HepG2 (cell line): ENCODE measurements around the gene ZWILCH. TPM values are rescaled to one million over a fixed set of nuclear protein-coding genes. Genes with fewer than 3 reads are reported as not detected.

Experiments used
- AGO2 ChIP-seq: fragments of 200-400 bp; formaldehyde crosslinking; optimal IDR thresholded peaks from 2 replicates; pipeline ENCODE3; 2017; ENCODE audit warnings: mild to moderate bottlenecking, low read depth, low read length, moderate library complexity
- ATF1 ChIP-seq: IDR thresholded peaks from 2 replicates; pipeline ENCODE4 v1.6.1; 2016; ENCODE audit warnings: mild to moderate bottlenecking, control low read depth
- CBX2 ChIP-seq, 2 experiments: fragments of 200-600 bp in 1 of 2; sonication (generic); formaldehyde crosslinking in 1 of 2; IDR thresholded peaks; 2 replicates each; pipeline versions ENCODE4 v1.7.0 to v1.8.1; 2018 to 2022; ENCODE audit warnings: low read depth in 2 of 2, low read length in 1 of 2, mild to moderate bottlenecking in 1 of 2, missing genetic modification reagents in 1 of 2
- FOXJ3 ChIP-seq: sonication (generic); formaldehyde crosslinking; IDR thresholded peaks from 2 replicates; pipeline ENCODE4 v1.4.0; 2020; ENCODE audit warnings: missing genetic modification reagents, mild to moderate bottlenecking, borderline replicate concordance
- HMGA1 ChIP-seq: sonication (generic); formaldehyde crosslinking; conservative IDR thresholded peaks from 2 replicates; pipeline ENCODE4 v1.4.0; 2020; ENCODE audit warnings: missing genetic modification reagents
- HNRNPUL1 ChIP-seq: fragments of 200-400 bp; formaldehyde crosslinking; IDR thresholded peaks from 2 replicates; pipeline ENCODE4 v1.6.1; 2017; ENCODE audit warnings: low read depth, mild to moderate bottlenecking, low read length, moderate library complexity
- MED13 ChIP-seq: sonication (generic); formaldehyde crosslinking; IDR thresholded peaks from 2 replicates; pipeline ENCODE4 v1.5.0; 2020; ENCODE audit warnings: missing genetic modification reagents
- MTF2 ChIP-seq: sonication (generic); formaldehyde crosslinking; IDR thresholded peaks from 2 replicates; pipeline ENCODE4 v1.5.0; 2020; ENCODE audit warnings: missing genetic modification reagents, borderline replicate concordance
- PHF20 ChIP-seq: sonication (generic); formaldehyde crosslinking; IDR thresholded peaks from 2 replicates; pipeline ENCODE4 v1.5.0; 2020; ENCODE audit warnings: mild to moderate bottlenecking, missing genetic modification reagents
- PLRG1 ChIP-seq: fragments of 450-650 bp; conservative IDR thresholded peaks from 2 replicates; pipeline ENCODE4 v1.6.1; 2016
- PPARG ChIP-seq: conservative IDR thresholded peaks from 2 replicates; pipeline ENCODE4 v1.6.1; 2016; ENCODE audit warnings: missing biosample characterization, missing genetic modification reagents
- SIN3B ChIP-seq: fragments of 150-350 bp; IDR thresholded peaks from 2 replicates; pipeline ENCODE4 v1.6.1; 2014; ENCODE audit warnings: low read length
- SIX1 ChIP-seq: sonication (generic); formaldehyde crosslinking; IDR thresholded peaks from 2 replicates; pipeline ENCODE4 v1.4.0; 2020; ENCODE audit warnings: missing genetic modification reagents, borderline replicate concordance
- TAF1 ChIP-seq: sonication (generic); formaldehyde crosslinking; IDR thresholded peaks from 2 replicates; pipeline ENCODE4 v1.4.0; 2020; ENCODE audit warnings: missing genetic modification reagents
- ZFP62 ChIP-seq: sonication (generic); formaldehyde crosslinking; IDR thresholded peaks from 2 replicates; pipeline ENCODE4 v1.4.0; 2020; ENCODE audit warnings: missing genetic modification reagents
- ZNF772 ChIP-seq: sonication (generic); formaldehyde crosslinking; IDR thresholded peaks from 2 replicates; pipeline ENCODE4 v1.5.0; 2020; ENCODE audit warnings: mild to moderate bottlenecking, missing genetic modification reagents
- polyA plus RNA-seq, 8 experiments: library from polyadenylated mRNA; depleted of rRNA in 3 of 8; stranded (reverse) in 7 of 8; unstranded in 1 of 8; fragments of >200 nt; fragmentation: Illumina TruSeq in 4 of 8; extraction: Trizol in 4 of 8; gene quantifications; 2 replicates each; pipeline versions ENCODE4 v1.2.1 to v1.2.3, GENCODE V29; 2011 to 2016; ENCODE audit warnings: low read depth in 4 of 8, missing spikeins in 1 of 8, mixed read lengths in 1 of 8; ENCODE audit not compliant: insufficient read depth in 1 of 8
- total RNA-seq, 5 experiments: library from RNA; depleted of rRNA; stranded (reverse); fragments of >200 nt; fragmentation: Illumina TruSeq; extraction: Trizol; gene quantifications; 2 replicates each; pipeline ENCODE4 v1.2.3, GENCODE V29; 2016; ENCODE audit warnings: low read depth in 1 of 5
- TF ChIP-seq, protein P1 (sequence below): sonication (generic); formaldehyde crosslinking; IDR thresholded peaks from 2 replicates; pipeline ENCODE4 v1.4.0; 2020; ENCODE audit warnings: missing genetic modification reagents, borderline replicate concordance
- TF ChIP-seq, protein P2 (sequence below): sonication (generic); formaldehyde crosslinking; IDR thresholded peaks from 2 replicates; pipeline ENCODE4 v1.9.0; 2021; ENCODE audit warnings: mild to moderate bottlenecking, missing genetic modification reagents
- TF ChIP-seq, protein P3 (sequence below): sonication (generic); formaldehyde crosslinking; IDR thresholded peaks from 2 replicates; pipeline ENCODE4 v1.4.0; 2020; ENCODE audit warnings: mild to moderate bottlenecking, missing genetic modification reagents
- TF ChIP-seq, protein P4 (sequence below): sonication (generic); formaldehyde crosslinking; IDR thresholded peaks from 2 replicates; pipeline ENCODE4 v1.4.0; 2020; ENCODE audit warnings: missing genetic modification reagents, mild to moderate bottlenecking, borderline replicate concordance

Gene ZWILCH
- total and polyA plus RNA-seq, 2 of the 13 experiments (the other 11 are each of a cell fraction or from before 2014, with no cell fraction given) = 9.5 to 27.8 TPM

- TF ChIP-seq, protein P1, sequence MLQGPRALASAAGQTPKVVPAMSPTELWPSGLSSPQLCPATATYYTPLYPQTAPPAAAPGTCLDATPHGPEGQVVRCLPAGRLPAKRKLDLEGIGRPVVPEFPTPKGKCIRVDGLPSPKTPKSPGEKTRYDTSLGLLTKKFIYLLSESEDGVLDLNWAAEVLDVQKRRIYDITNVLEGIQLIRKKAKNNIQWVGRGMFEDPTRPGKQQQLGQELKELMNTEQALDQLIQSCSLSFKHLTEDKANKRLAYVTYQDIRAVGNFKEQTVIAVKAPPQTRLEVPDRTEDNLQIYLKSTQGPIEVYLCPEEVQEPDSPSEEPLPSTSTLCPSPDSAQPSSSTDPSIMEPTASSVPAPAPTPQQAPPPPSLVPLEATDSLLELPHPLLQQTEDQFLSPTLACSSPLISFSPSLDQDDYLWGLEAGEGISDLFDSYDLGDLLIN = no peak
- TF ChIP-seq ZFP62 (CRISPR knock-in tag) (no peak), CBX2 (IDR thresholded peaks at IDR 0.05; ENCODE audit: low read depth, low read length) (no peak), CBX2 (CRISPR knock-in tag; IDR thresholded peaks at IDR 0.05; ENCODE audit: low read depth) (no peak), SIN3B (peak; percentile 72), TAF1 (CRISPR knock-in tag) (peak; percentile 73), ATF1 (CRISPR knock-in tag) (peak; percentile 97), PHF20 (CRISPR knock-in tag) (peak; percentile 98), MED13 (CRISPR knock-in tag) (no peak), MTF2 (CRISPR knock-in tag) (no peak), ZNF772 (CRISPR knock-in tag) (peak; percentile 39; the same call in 1 of the 2 replicates), PPARG (CRISPR knock-in tag) (no peak; the same call in 1 of the 2 replicates), PLRG1 (no peak), AGO2 (peak; percentile 100), SIX1 (CRISPR knock-in tag) (0 out of 2 replicates have a peak, but pooled peaks have one; percentile 12), FOXJ3 (CRISPR knock-in tag) (no peak), HNRNPUL1 (peak; percentile 60; the same call in 1 of the 2 replicates), HMGA1 (no peak)
- TF ChIP-seq, protein P2, sequence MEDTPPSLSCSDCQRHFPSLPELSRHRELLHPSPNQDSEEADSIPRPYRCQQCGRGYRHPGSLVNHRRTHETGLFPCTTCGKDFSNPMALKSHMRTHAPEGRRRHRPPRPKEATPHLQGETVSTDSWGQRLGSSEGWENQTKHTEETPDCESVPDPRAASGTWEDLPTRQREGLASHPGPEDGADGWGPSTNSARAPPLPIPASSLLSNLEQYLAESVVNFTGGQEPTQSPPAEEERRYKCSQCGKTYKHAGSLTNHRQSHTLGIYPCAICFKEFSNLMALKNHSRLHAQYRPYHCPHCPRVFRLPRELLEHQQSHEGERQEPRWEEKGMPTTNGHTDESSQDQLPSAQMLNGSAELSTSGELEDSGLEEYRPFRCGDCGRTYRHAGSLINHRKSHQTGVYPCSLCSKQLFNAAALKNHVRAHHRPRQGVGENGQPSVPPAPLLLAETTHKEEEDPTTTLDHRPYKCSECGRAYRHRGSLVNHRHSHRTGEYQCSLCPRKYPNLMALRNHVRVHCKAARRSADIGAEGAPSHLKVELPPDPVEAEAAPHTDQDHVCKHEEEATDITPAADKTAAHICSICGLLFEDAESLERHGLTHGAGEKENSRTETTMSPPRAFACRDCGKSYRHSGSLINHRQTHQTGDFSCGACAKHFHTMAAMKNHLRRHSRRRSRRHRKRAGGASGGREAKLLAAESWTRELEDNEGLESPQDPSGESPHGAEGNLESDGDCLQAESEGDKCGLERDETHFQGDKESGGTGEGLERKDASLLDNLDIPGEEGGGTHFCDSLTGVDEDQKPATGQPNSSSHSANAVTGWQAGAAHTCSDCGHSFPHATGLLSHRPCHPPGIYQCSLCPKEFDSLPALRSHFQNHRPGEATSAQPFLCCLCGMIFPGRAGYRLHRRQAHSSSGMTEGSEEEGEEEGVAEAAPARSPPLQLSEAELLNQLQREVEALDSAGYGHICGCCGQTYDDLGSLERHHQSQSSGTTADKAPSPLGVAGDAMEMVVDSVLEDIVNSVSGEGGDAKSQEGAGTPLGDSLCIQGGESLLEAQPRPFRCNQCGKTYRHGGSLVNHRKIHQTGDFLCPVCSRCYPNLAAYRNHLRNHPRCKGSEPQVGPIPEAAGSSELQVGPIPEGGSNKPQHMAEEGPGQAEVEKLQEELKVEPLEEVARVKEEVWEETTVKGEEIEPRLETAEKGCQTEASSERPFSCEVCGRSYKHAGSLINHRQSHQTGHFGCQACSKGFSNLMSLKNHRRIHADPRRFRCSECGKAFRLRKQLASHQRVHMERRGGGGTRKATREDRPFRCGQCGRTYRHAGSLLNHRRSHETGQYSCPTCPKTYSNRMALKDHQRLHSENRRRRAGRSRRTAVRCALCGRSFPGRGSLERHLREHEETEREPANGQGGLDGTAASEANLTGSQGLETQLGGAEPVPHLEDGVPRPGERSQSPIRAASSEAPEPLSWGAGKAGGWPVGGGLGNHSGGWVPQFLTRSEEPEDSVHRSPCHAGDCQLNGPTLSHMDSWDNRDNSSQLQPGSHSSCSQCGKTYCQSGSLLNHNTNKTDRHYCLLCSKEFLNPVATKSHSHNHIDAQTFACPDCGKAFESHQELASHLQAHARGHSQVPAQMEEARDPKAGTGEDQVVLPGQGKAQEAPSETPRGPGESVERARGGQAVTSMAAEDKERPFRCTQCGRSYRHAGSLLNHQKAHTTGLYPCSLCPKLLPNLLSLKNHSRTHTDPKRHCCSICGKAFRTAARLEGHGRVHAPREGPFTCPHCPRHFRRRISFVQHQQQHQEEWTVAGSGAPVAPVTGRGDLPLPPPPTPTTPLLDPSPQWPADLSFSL (CRISPR knock-in tag) = no peak
- TF ChIP-seq, protein P3, sequence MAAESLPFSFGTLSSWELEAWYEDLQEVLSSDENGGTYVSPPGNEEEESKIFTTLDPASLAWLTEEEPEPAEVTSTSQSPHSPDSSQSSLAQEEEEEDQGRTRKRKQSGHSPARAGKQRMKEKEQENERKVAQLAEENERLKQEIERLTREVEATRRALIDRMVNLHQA (CRISPR knock-in tag) = no peak
- TF ChIP-seq, protein P4, sequence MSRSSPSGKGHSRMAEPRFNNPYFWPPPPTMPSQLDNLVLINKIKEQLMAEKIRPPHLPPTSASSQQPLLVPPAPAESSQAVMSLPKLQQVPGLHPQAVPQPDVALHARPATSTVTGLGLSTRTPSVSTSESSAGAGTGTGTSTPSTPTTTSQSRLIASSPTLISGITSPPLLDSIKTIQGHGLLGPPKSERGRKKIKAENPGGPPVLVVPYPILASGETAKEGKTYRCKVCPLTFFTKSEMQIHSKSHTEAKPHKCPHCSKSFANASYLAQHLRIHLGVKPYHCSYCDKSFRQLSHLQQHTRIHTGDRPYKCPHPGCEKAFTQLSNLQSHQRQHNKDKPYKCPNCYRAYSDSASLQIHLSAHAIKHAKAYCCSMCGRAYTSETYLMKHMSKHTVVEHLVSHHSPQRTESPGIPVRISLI (CRISPR knock-in tag) = no peak
Measured at GRCh38 chr15:66497502-66498455, 7.3 kb upstream of the ZWILCH start, which contains the start of gene SNAPC5 (continued).
